HG02840 (cell line): ENCODE results near the gene DIS3L2.

Experiments used
- ATAC-seq: cut with Tn5 transposase; IDR thresholded peaks from one replicate; pipeline ENCODE4 v1.9.1; 2021; ENCODE audit warnings: mild to moderate bottlenecking, moderate library complexity, moderate number of reproducible peaks; ENCODE audit not compliant: unreplicated experiment, low FRiP score

The DIS3L2 gene, protein sequence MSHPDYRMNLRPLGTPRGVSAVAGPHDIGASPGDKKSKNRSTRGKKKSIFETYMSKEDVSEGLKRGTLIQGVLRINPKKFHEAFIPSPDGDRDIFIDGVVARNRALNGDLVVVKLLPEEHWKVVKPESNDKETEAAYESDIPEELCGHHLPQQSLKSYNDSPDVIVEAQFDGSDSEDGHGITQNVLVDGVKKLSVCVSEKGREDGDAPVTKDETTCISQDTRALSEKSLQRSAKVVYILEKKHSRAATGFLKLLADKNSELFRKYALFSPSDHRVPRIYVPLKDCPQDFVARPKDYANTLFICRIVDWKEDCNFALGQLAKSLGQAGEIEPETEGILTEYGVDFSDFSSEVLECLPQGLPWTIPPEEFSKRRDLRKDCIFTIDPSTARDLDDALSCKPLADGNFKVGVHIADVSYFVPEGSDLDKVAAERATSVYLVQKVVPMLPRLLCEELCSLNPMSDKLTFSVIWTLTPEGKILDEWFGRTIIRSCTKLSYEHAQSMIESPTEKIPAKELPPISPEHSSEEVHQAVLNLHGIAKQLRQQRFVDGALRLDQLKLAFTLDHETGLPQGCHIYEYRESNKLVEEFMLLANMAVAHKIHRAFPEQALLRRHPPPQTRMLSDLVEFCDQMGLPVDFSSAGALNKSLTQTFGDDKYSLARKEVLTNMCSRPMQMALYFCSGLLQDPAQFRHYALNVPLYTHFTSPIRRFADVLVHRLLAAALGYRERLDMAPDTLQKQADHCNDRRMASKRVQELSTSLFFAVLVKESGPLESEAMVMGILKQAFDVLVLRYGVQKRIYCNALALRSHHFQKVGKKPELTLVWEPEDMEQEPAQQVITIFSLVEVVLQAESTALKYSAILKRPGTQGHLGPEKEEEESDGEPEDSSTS

DNA sequence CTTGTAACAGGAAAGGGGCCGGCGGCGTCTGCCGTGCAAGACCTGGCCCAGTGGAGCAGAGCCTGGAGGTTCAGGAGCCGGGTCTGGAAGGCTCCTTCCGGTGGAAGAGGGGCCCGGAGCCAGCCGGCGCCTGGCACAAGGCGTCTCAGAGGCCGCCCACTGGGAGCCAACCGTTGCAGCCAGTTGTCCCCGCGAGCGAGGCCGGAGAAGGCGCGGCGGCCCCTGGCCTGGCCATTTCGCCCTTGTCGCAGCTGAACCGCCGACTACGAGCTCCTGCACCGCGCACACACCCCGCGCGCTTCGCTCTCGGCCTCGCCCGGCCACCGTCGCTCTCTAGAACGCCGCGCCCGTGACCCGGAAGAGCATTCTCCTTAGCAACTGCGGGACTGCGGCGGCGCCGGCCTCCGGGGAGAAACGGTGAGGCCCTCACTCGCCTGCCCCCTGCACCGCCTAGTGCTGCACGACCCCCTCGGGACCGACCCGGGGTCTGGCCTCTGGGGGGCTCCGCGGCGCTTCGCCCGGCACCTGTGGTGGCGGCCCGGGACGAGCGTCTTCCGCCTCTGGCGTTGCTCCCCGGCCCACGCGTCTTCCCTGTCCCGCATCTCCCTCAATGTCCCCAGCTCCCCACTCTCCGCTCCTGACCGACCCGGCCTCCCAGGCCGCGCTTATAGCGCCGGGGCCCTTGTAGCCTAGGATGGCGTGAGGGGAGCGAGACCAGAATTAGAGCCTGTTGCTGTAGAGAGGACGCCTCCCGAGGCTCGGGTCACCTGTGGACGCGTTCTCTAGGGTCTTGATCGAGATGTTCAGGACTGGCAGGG is at the start of gene DIS3L2:
DIS3L2 (plus strand) TSS at position 365 of the 818 bp plus-strand sequence. CDS start 53,215 bp downstream, outside the sequence.
- peak; percentile 92 for ATAC-seq

DNA sequence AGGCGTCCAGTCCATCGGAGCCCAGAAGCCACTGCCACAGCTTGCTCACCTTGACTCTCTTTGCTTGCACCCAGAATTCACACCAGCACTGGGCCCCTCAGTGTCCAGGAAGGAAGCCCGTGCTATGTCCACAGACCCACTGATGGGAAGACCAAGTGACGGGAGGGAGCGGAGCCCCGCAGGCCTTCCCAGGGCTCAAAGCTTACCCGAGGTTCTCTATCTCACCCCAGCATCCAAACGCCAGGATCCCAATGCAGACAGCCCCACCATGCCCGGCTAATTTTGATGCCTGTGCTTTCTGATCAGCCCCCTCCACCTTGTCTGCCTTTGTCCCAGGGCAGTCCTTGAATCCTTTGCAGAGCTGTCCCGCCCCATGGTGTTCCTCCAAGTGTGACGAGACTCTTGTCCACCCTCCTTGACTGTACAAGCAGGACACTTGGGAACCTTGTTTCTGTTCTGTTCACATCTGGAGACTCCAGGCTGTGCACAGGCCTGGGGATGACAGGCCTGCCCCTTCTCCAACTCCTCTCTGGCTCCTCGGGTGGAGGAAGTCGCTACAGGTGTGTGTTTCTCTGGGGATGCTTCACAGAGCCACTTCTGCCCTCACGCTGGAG is 47.3 kb upstream of the DIS3L2 start:
- ATAC-seq: no peak

DNA sequence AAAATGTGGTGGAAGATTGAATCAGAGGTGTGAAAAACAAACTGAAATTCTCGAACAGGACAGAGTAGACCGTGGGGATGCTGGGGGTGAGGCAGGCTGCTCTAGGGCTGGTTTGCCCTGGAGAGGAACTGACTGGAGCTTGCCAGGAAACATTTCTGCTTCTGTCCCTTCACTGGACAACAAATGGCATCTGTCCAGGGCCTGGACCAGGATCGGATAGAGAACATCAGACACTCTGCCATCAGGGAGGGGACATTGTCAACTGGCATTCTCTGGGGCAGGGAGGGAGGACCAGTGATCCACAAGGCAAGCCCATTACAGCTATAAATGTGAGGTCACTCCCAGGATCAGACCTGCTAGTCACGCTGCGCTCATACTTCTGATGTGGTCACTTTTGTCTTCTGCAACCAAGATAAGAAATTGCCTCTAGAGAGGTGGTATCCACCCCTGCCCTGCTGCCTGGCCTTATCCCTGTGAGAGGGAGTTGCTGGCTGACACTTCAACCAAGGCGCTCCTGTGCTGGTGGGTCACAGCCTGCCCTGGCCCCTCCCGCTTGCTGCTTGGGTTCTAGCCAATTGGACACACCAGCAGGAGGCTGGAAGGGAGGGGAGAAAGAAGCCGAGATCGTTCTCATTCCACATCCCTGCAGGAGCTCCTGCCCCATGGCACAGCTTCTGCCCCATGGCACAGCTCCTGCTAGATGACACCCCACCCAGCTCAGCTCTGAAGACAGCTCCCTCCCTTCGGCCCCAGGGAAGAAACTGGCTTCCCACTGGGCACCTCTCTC is 44.0 kb upstream of the DIS3L2 start:
- ATAC-seq: no peak

DNA sequence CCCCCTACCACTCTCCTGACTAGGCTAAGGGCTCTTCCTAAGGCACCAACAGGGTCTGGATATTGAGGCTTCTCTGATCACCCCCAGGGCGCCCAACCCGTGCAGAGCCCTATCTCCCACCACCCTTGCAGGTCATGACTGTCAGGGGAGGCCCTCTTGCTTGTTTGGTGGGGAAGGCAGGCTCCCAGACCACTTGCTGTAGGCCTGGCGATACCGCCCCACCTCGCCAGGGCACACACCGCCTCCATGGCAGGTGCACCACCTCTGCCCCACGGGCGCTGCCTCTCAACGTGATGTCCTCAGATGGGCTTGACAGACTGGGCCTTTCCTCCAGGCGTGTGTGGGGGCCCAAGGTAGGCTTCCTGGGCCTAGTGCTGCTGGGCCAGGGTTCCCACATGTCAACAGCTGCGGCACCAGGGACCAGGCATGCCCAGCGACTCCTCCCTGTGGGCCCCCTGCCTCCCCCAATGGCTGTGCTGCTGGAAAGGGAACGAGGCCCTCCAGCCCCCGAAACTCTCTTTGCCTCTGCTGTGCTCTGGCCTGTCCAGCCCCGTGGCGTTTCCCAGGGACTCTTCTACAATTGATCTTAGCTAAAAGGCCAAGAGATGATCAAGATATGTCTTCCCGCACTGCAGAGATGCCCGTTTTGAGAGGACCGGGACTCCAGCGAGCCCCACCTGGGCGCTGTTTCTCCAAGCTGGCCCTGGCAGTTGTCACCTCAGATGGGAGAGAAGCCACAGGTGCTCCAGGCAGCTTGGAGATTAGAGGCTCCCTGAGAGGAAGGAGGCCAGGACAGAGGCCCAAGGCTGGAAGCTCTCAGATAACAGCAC is 42.8 kb upstream of the DIS3L2 start:
- no peak for ATAC-seq

DNA sequence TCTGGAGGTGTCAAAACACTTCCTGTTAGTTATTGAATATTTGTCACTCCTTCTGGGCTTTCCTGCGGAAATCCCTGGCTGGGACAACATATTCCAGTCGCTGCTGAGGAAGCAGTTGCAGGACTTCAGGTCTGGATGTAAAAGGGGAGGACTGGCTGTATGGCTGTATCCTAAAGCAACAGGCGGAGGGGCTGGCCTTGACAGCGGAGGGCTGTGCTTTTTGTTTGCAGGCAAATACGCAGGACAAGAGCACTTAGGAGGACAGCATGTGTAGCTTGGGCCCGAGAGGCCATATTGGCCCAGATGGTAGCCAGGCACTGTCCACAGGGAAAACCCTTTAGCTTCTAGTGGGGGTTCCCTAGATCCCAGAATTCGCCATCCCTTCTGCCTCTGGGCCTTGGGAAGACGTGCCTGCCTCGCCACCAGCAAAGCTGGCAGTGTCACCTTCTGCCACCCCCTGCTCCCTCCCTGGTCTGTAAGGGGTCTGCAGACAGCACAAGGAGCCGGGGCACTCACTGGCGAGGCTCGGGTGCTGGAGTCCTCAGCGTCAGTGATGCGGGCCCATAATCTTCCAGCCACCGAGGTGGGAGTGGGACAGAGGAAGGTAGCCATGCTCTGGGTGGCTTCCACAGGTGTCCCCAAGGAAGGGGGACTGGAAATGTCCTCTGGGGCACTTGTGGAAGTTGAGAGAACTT is 42.0 kb upstream of the DIS3L2 start:
- ATAC-seq: no peak

DNA sequence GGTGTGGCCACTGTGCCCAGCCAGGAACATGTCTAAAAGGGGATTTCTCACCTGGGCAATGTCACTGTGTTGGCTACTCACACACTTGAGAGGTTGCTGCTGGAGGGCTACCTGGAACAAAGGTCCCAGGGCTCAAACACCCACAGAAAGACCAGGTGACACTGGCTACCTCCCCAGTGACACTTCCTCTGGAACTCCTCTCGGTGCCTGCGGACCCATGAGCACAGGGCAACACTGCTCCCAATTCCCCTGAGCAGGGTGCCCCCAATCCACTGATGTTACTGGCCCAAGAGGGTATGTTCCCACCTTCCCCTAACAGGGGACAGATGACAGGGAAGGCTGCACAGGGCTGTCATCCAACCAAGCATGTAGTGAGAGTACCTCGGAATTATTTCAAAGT is 41.1 kb upstream of the DIS3L2 start:
- no peak for ATAC-seq

DNA sequence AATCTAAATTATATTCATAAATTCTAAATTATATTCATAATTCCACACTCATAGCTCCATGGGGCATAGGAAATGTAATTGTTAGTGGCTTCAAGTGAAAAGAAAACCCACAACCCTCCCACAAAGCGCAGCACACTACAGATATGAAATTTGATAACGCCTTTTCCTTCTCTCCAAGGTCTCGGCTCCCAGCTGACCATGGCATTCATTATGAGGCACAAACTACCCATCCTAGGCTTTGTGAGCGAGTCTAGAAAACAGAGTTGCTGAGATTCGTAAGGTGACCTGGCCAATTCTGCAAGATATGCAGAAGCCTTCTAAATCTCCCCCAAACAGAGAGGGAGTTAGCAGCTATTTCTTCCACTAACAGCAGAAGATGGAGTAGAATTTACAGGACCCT is 40.7 kb upstream of the DIS3L2 start:
- no peak for ATAC-seq

DNA sequence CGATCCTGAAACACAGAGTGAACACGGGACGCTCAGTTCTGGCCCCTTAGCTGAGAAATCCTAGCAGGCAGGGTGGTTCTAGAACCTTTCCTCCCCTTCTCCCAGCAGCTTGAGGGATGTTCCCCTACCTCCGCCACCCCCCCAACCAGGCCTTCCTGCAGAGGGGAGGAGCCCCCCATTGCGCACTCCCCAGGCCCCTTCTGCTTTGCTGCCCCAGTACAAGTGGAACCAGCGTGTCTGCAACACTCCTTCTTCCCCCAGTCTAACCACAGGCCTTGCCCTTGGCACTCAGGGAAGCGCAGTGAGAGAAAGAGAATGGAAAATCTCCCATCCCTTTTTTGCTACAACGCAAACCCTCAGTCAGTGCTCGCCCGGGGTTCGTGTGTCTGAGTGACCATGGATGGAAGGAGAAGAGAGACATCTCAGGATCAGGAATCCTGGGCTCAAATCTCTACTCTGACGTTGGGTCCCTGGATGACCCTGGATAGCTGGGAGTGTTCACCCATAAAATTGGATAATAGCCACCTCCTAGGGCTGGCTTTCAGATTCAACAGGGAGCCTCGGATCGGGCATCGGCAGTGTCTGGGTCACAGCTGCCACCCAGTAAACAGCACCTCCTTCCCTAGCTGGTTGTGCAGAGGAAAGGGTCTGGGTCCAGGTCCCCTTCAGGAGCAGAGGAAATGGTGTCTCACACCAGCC is 39.1 kb upstream of the DIS3L2 start:
- no peak for ATAC-seq

DNA sequence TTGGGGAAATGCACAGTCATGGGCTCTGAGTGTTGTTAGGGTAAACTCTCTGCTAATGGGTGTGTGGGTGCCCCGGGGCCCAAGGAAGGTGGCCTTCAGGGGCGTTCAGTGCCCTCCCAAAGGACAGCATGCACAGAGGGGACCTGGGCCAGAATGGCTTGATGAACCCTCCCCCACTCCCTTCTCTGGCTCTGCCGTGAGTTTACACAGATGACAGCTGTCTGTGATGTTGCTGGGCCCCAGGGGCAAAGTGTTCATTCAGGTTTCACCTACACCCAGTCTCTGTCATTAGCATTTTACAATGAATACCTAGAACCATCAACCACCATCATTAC is 38.5 kb upstream of the DIS3L2 start:
- ATAC-seq: no peak

DNA sequence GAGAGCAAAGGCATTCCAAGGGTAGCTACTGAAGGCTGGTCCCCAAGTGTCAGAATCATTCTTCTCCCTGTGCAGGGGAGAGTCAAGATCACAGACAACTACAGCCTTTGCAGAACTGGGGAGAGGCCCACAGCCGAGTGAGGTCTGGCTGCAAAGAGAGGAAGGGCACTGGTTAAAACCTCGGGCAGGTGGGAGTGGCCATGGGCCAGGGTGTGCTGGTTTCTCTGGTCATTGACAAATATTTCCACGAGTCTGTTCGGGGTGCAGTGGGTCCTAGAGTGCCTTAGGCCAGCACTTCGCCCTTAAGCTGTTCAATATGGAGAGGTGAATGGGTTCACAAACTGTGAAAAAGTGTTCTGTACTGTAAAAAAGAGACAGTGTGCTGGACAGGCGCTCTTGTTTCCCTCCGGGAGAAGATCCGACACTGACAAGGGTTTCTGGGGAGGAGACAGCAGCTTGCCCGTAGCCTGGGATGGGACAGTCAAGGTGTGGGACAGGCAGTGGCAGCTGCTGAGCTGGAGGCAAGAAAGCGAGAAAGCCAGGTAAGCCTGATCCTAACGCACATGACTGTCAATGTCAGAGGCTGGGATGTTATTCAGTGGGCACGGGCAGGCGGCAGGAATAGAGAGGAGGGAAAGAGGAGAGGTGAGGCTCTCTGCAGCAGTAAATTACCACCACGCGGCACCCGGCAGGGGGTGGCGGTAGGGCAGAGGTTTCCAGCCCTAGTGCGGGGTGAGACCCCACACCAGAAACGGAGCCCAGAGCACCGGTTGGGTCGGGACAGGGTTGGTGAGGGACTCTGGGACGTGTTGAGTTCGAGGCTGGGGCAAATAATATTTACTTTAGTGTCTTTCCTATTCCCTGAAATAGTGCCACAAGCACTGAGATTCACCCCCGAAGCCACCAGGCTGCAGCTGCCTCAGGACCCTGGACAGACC is 37.3 kb upstream of the DIS3L2 start:
- no peak for ATAC-seq

DNA sequence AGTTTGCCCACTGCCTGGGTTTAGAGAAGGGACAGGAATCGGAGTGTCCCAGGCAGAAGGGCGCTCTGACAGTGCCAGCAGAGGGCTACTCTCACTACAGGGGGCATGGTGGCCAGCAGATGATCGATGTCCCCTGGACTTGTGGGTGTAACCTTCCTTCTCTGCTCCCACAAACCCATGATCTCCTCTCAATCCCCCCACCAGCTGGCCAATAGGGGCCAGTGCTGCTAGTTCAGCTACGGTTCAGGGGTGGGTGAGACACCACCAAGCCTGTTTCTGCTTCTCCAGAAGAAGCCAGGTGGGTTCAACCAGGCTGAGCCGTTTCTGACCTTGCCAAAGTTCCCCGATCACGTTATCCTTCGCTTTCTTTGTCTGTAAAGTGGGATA is 36.6 kb upstream of the DIS3L2 start:
- no peak for ATAC-seq

DNA sequence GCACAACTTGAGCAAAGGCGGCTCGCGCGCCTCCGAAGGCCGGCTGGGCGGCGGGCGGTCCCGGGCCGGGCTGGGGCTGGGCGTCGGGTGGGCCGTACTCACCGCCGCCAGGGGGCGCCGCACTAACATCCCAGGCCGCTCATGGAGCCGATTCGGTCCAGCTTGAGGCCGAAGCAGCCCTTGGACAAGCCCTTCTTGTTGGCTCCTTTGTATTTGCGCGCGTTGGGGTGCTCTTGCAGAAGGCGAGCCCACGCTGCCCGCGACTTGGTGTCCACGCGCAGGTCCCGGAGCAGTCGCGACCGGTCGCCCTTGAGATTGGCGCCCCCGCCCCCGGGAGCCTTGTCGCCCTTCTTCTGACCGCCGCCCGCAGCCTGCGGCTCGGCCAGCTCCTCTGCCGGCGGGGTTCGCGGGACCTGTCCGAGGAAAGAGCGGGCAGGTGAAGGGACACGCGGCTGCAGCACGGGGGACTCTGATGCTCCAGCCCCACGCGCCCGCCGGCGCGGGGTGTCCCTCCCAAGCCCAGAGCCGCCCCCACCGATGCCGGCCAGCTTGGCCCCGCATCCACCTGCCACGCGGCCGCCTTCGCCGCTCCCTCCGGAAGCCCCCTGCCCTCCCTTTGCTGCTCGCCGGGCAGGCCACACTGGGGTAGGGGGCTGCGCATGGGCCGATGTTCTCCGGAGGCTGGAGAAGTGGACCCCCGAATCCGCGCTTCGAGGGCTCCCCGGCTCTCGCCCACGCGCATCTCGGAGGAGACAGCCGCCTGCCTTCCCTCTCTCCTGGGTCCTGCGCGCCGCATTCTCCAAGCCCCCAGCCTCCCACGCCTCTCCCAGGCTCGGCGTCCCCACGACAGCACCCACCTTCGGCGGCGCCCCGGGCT is 36.0 kb upstream of the DIS3L2 start:
- no peak for ATAC-seq

DNA sequence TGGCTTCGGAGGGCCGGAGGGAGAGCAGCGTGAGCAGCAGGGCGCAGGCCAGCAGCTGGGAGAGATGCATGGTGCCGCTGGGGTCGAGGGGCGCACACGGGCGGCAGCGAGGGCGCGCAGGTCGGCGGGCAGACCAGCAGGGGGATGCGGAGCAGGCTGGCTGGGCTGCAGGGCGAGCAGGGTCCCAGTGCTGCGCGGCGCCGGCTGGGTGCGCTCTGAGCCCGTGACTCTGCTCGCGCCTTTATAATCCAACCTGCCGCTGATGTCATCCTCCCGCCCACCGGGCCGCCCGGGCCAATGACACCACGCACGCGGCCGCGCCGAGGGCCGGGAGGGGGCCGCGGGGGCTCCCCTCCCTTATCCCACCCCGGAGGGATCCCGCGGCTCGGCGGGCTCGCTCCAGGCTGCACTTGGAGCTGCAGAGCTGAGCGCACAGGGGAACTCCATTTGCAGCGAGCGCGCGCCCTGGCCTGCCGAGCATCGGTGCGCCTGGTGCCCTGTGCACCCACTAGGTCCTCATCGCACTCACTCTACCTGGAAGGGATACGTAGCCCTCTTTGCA is 35.3 kb upstream of the DIS3L2 start, which contains the start of gene NPPC:
NPPC (minus strand) TSS at position 217 of the 562 bp plus-strand sequence; CDS start at position 70, 147 bp downstream.
- no peak for ATAC-seq

DNA sequence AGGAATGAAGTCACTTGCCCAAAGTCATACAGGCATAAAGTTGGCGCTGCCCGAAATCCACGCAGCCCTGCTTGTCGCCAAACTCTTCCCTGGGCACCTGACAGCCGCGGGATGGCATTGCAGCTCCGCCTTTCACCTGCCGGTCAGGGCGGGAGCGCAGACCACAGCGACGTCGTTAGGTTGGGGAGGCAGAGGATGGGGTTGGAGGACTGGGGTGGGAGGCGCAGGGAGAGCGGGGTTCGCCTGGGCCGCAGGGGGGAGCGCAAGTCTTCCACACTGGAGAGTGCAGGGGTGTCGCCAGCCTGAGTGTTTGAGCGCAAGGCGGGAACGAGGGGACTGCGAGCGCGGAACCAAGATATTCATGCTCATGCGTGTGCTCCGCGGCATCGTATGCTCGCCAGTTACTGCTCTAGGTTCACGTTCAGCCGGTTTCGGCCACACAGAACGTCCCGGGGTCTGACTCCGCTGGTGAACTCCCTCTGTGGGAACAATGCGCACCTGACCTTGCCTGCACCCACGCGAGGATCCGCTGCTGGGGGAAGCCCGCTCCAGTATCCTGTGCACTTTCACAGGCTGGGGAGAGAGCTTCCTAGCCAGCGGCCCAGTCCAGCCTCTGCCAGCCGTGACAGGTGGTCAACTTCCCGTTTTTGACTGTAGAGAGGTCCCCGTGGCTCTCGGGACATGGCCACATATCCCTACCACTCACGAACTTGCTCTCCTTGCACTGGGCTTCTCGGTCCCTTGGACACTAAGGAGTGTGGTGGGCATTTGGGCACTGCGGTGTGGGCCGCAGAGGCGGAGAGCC is 34.5 kb upstream of the DIS3L2 start:
- ATAC-seq: no peak
